K562 (cell line): ENCODE data around the gene SGSH. TPM values are rescaled to one million over a fixed set of nuclear protein-coding genes. Genes with fewer than 3 reads are reported as not detected.

Experiments
- ATAC-seq: fragments of 200-7000 bp; cut with Tn5 transposase; 3 replicates; pipeline ENCODE4 v1.9.1; 2020; ENCODE audit warnings: moderate library complexity
- BruUV-seq: library from RNA; stranded (reverse); fragments of 400-500 nt; replicated peaks from 2 replicates; lab custom pipeline; 2021; lab: Mats Ljungman, UMichigan
- CTCF ChIA-PET: fragments of 300-600 bp; formaldehyde crosslinking; extraction: SDS; loops from one replicate; lab custom pipeline; 2021; ENCODE audit warnings: low intra/inter-chr PET ratio; lab: Yijun Ruan, JAX
- POLR2A ChIA-PET: fragments of 300-600, 350-650 bp; sonication (Branson Sonifier 250); formaldehyde crosslinking; extraction: SDS; loops from one replicate; lab custom pipeline; 2021; ENCODE audit warnings: antibody characterized with exemption, inconsistent platforms; lab: Yijun Ruan, JAX
- DNase-seq, 4 experiments: peaks; one replicate each; pipeline versions ENCODE4 v3.0.0 to v3.0.0-alpha.2; 2011 to 2018; ENCODE audit warnings: low spot score in 3 of 4, mixed read lengths in 3 of 4; ENCODE audit errors: extremely low read depth in 1 of 4
- FAIRE-seq: peaks from 2 replicates; lab custom pipeline; 2011; peaks lifted over from hg19 to GRCh38; lab: Jason Lieb, UNC
- H2AFZ ChIP-seq: 2 replicates; pipeline ENCODE4 v1.6.0; 2011; ENCODE audit warnings: low read depth, low read length, control low read depth, inconsistent platforms
- H3K27ac ChIP-seq: fragments of 200-600 bp; 3 replicates; pipeline ENCODE4 v1.8.0; 2011; ENCODE audit warnings: low read depth, mild to moderate bottlenecking, control low read depth, inconsistent platforms, low read length, moderate library complexity, mixed read lengths; ENCODE audit errors: extremely low read depth
- H3K27me3 ChIP-seq, 2 experiments: fragments of 300-600 bp in 1 of 2; 2 replicates in 1 of 2; 3 replicates in 1 of 2; pipeline versions ENCODE4 v1.6.0 to v1.8.0; 2011; ENCODE audit warnings: inconsistent platforms in 2 of 2, low read length in 2 of 2, mild to moderate bottlenecking in 1 of 2, mixed read lengths in 1 of 2, moderate library complexity in 1 of 2; ENCODE audit not compliant: control insufficient read depth in 2 of 2, insufficient read depth in 2 of 2
- H3K36me3 ChIP-seq: fragments of 300-600 bp; 3 replicates; pipeline ENCODE4 v1.8.0; 2011; ENCODE audit warnings: mild to moderate bottlenecking, low read length, inconsistent platforms; ENCODE audit not compliant: control insufficient read depth, insufficient read depth
- H3K4me1 ChIP-seq, 2 experiments: fragments of 200-600 bp in 1 of 2; replicated peaks in 1 of 2; 2 replicates in 1 of 2; 3 replicates in 1 of 2; pipeline versions ENCODE4 v1.5.1 to v1.8.0; 2011; ENCODE audit warnings: inconsistent platforms in 2 of 2, low read length in 2 of 2, mild to moderate bottlenecking in 1 of 2, mixed read lengths in 1 of 2, moderate library complexity in 1 of 2; ENCODE audit not compliant: control insufficient read depth in 2 of 2, insufficient read depth in 2 of 2
- H3K4me2 ChIP-seq: 2 replicates; pipeline ENCODE4 v1.6.1; 2011; ENCODE audit warnings: low read length, control low read depth, inconsistent platforms, mixed read lengths; ENCODE audit not compliant: insufficient read depth
- H3K4me3 ChIP-seq: fragments of 200-600 bp; sonication (generic), shearing (Covaris generic); 2 replicates; pipeline ENCODE4 v1.5.1; 2016; ENCODE audit warnings: control low read depth, inconsistent platforms
- H3K79me2 ChIP-seq: fragments of 200-600 bp; 3 replicates; pipeline ENCODE4 v1.8.0; 2011; ENCODE audit warnings: low read length, inconsistent platforms; ENCODE audit not compliant: control insufficient read depth, insufficient read depth
- H3K9ac ChIP-seq, 2 experiments: 2 replicates each; pipeline versions ENCODE4 v1.6.0 to v1.6.1; 2011; ENCODE audit warnings: low read depth in 2 of 2, low read length in 2 of 2, control low read depth in 1 of 2, inconsistent platforms in 1 of 2, mild to moderate bottlenecking in 1 of 2, mixed read lengths in 1 of 2; ENCODE audit not compliant: insufficient read depth in 1 of 2
- H3K9me1 ChIP-seq: one replicate; pipeline ENCODE4 v1.6.0; 2011; ENCODE audit warnings: inconsistent platforms, mild to moderate bottlenecking, low read length, moderate library complexity; ENCODE audit not compliant: control insufficient read depth, insufficient read depth
- H3K9me3 ChIP-seq: replicated peaks from 2 replicates; pipeline ENCODE4 v1.5.1; 2011; ENCODE audit warnings: low read depth, low read length, inconsistent platforms; ENCODE audit not compliant: control insufficient read depth, insufficient read depth
- H4K20me1 ChIP-seq: replicated peaks from 2 replicates; pipeline ENCODE4 v1.6.1; 2011; ENCODE audit warnings: low read length, inconsistent platforms, mixed read lengths; ENCODE audit not compliant: control insufficient read depth, insufficient read depth
- CAMTA2 ChIP-seq: fragments of 250-450 bp; sonication (Bioruptor Pico); conservative IDR thresholded peaks from 2 replicates; pipeline ENCODE4 v1.5.1; 2022
- CHCHD3 ChIP-seq: fragments of 250-450 bp; sonication (Bioruptor Pico); IDR thresholded peaks from 2 replicates; pipeline ENCODE4 v2.1.2; 2022; ENCODE audit warnings: mild to moderate bottlenecking
- GATAD2B ChIP-seq: fragments of 450-650 bp; IDR thresholded peaks from 2 replicates; pipeline ENCODE4 v1.6.1; 2017; ENCODE audit warnings: mild to moderate bottlenecking, borderline replicate concordance
- HBP1 ChIP-seq: fragments of 450-650 bp; formaldehyde crosslinking; IDR thresholded peaks from 2 replicates; pipeline ENCODE4 v1.4.0; 2022; ENCODE audit warnings: missing genetic modification characterization
- MTA3 ChIP-seq: fragments of 450-650 bp; formaldehyde crosslinking; IDR thresholded peaks from 2 replicates; pipeline ENCODE4 v1.6.1; 2017; ENCODE audit warnings: mild to moderate bottlenecking, borderline replicate concordance
- NFRKB ChIP-seq: fragments of 450-650 bp; IDR thresholded peaks from 2 replicates; pipeline ENCODE4 v1.6.1; 2016; ENCODE audit warnings: low read depth
- NR2F6 ChIP-seq: fragments of 450-650 bp; formaldehyde crosslinking; IDR thresholded peaks from 2 replicates; pipeline ENCODE4 v1.4.0; 2020; ENCODE audit warnings: mild to moderate bottlenecking
- NRF1 ChIP-seq, 2 experiments: fragments of 450-650 bp; IDR thresholded peaks in 1 of 2; conservative IDR thresholded peaks in 1 of 2; 2 replicates each; pipeline ENCODE4 v1.6.1; 2014; ENCODE audit warnings: mild to moderate bottlenecking in 2 of 2
- PKNOX1 ChIP-seq: fragments of 450-650 bp; IDR thresholded peaks from 2 replicates; pipeline ENCODE4 v1.6.1; 2016
- PRDM10 ChIP-seq: fragments of 450-650 bp; IDR thresholded peaks from 2 replicates; pipeline ENCODE4 v1.6.1; 2018; ENCODE audit not compliant: partially characterized antibody
- RB1 ChIP-seq: fragments of 450-650 bp; IDR thresholded peaks from 2 replicates; pipeline ENCODE4 v1.6.1; 2017; ENCODE audit warnings: low read depth, mild to moderate bottlenecking
- RBM22 ChIP-seq: fragments of 200-400 bp; formaldehyde crosslinking; IDR thresholded peaks from 2 replicates; pipeline ENCODE4 v1.6.1; 2018; ENCODE audit warnings: low read length, low read depth; ENCODE audit not compliant: poor library complexity, severe bottlenecking
- SIX5 ChIP-seq, 2 experiments: IDR thresholded peaks; 2 replicates each; pipeline ENCODE4 v1.6.1; 2011; ENCODE audit warnings: low read length in 2 of 2, borderline replicate concordance in 1 of 2, low read depth in 1 of 2, mild to moderate bottlenecking in 1 of 2, moderate library complexity in 1 of 2; ENCODE audit not compliant: insufficient read depth in 1 of 2
- SRSF7 ChIP-seq: fragments of 200-400 bp; formaldehyde crosslinking; optimal IDR thresholded peaks from 2 replicates; pipeline ENCODE3; 2017; ENCODE audit warnings: mild to moderate bottlenecking, low read depth, low read length
- TBP ChIP-seq: optimal IDR thresholded peaks from 2 replicates; pipeline ENCODE3; 2011; ENCODE audit warnings: low read depth, low read length, improper control_type of control experiment
- ZBTB17 ChIP-seq: fragments of 450-650 bp; formaldehyde crosslinking; IDR thresholded peaks from 2 replicates; pipeline ENCODE4 v1.4.0; 2020; ENCODE audit warnings: mild to moderate bottlenecking
- WGBS: fragments of 100-300 bp; shearing (Covaris generic); methylation state at CpG from one replicate; pipeline ENCODE4 v1.1.6; 2016; ENCODE audit warnings: low coverage, mixed read lengths; ENCODE audit not compliant: insufficient coverage; ENCODE audit errors: missing lambda C conversion rate; 5-methylcytosine and 5-hydroxymethylcytosine counted together
- in situ Hi-C: fragments of 300-500 bp; cut with MboI; formaldehyde crosslinking; loops from 4 replicates; pipeline ENCODE4 v1.15.0; 2018; ENCODE audit warnings: inconsistent platforms, mixed read lengths
- intact Hi-C: fragments of 100-400 bp; cut with micrococcal nuclease; formaldehyde crosslinking; loops from 2 replicates; pipeline ENCODE4 v1.14.2; 2022
- polyA plus RNA-seq, 8 experiments: library from polyadenylated mRNA; depleted of rRNA in 4 of 8; stranded (reverse) in 5 of 8; unstranded in 3 of 8; fragments of >200 nt; fragmentation: Nextera tagmentation in 2 of 8; fragmentation: Illumina TruSeq in 1 of 8; extraction: Ambion mirVana in 2 of 8; extraction: Trizol in 1 of 8; gene quantifications; 2 replicates each; pipeline versions ENCODE4 v1.2.1 to v1.2.3, GENCODE V29; 2011 to 2014; ENCODE audit warnings: inconsistent platforms in 1 of 8, missing spikeins in 1 of 8
- total RNA-seq, 7 experiments: library from RNA; depleted of rRNA in 6 of 7; stranded (reverse); fragments of >200 nt in 6 of 7; fragmentation: Illumina TruSeq in 2 of 7; extraction: Trizol in 2 of 7; gene quantifications; 2 replicates each; pipeline versions ENCODE4 v1.2.1 to v1.2.3, GENCODE V29; 2011 to 2021; ENCODE audit warnings: low replicate concordance in 1 of 7
- TF ChIP-seq, protein P1 (sequence below): fragments of 250-450 bp; sonication (Bioruptor Pico); IDR thresholded peaks from 2 replicates; pipeline ENCODE4 v1.8.0; 2022; ENCODE audit warnings: moderate library complexity, mild to moderate bottlenecking, inconsistent platforms

Gene SGSH
- total and polyA plus RNA-seq, 9 of the 15 experiments (the other 6 are each of a cell fraction or from before 2014, with no cell fraction given): 0.25 to 15.7 (median 4.9) TPM

DNA sequence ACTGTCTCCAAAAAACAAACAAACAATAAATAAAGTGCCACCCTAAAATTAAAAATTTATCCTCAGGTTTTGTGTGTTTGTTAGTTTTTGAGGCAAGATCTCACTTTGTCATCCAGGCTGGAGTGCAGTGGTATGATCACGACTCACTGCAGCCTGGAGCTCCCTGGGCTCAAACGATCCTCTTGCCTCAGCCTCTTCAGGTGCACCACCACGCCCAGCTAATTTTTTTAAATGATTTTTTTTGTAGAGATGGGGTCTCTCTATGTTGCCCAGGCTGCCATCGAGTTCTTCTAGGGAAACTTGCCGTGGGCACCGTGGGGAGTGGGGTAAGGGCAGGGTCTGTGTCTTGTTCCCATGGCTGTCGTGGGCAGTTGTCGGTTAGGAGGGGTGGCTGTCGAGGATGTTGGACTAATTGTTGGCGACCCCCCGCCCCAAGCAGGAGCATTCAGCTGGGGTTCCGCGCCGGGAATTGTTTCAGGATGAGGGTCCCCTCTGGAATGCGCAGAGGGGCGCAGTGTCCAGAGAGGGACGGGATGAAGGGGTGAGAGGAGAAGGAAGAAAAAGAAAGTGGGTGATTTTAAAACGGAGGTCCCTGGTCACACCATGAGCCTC lies 39.4 kb upstream of the SGSH start:
- Histone ChIP-seq H3K4me1 (peaks cover 71 to 81% of the 10 kb centered on the region in 2 experiments), H3K27me3 (no peaks in the 10 kb centered on the region), H3K36me3 (peaks cover 9% of the 10 kb centered on the region; the same call in 1 of the 3 replicates), H3K4me3 (peak overlapping the region; percentile 52), H3K79me2 (peaks cover 27% of the 10 kb centered on the region), H3K27ac (peak overlapping the region; percentile 84), H3K4me2 (peak overlapping the region; percentile 84), H4K20me1 (no peaks in the 10 kb centered on the region), H3K9me1 (no peaks in the 10 kb centered on the region), H3K9ac (peak overlapping the region; percentile 78 to 95), H2AFZ (peak overlapping the region; percentile 64), H3K9me3 (no peaks in the 10 kb centered on the region)
- 13% methylated on average over 8 of the region's 18 CpGs for WGBS
- in situ Hi-C loops (no loop called here), intact Hi-C loops (no loop called here)
- ChIA-PET CTCF (no interaction called here), POLR2A (no interaction called here)
- ATAC-seq (no peak), FAIRE-seq (no peak), DNase-seq (peak in 1 of 4 experiments; percentile 40)
- BruUV-seq: TSS peak; percentile 87
- 0 out of 2 replicates have a peak, but pooled peaks have one; percentile 70 for TF ChIP-seq NFRKB
- TF ChIP-seq RB1: no peak
- no peak for TF ChIP-seq PKNOX1
- no peak for TF ChIP-seq CAMTA2 (CRISPR knock-in tag)
- no peak for TF ChIP-seq CHCHD3
- peak; percentile 83 for TF ChIP-seq PRDM10
- TF ChIP-seq ZBTB17 (CRISPR knock-in tag): no peak
- TF ChIP-seq, protein P1, sequence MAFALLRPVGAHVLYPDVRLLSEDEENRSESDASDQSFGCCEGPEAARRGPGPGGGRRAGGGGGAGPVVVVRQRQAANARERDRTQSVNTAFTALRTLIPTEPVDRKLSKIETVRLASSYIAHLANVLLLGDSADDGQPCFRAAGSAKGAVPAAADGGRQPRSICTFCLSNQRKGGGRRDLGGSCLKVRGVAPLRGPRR: no peak
- TF ChIP-seq SRSF7: no peak
- no peak for TF ChIP-seq RBM22
- no peak for TF ChIP-seq TBP
- no peak for TF ChIP-seq SIX5 (IDR thresholded peaks at IDR 0.05; ENCODE audit: borderline replicate concordance in 1 of 2, insufficient read depth in 1 of 2, low read depth in 1 of 2, low read length in 2 of 2)
- no peak for TF ChIP-seq HBP1
- TF ChIP-seq GATAD2B: no peak
- TF ChIP-seq MTA3: no peak
- no peak for TF ChIP-seq NRF1 (conservative IDR thresholded peaks at IDR 0.05 in 1 of 2, IDR thresholded peaks at IDR 0.05 in 1 of 2)
- TF ChIP-seq NR2F6 (CRISPR knock-in tag): no peak
